OCI-LY1 (cell line): ENCODE measurements around the gene DAO.
"Not testable (repeated sequence)": the region's sequence is repeated elsewhere in the genome, so short reads cannot be mapped to it uniquely, and the experiment has no call there.

ENCODE experiments used
- H2AFZ ChIP-seq: fragments of 200-600 bp; sonication (generic), shearing (Covaris generic); 2 replicates; pipeline ENCODE4 v1.6.0; 2014; ENCODE audit warnings: antibody characterized with exemption, mild to moderate bottlenecking, low read length
- H3F3A ChIP-seq: fragments of 200-600 bp; sonication (generic), shearing (Covaris generic); 2 replicates; pipeline ENCODE4 v1.6.0; 2014; ENCODE audit warnings: mild to moderate bottlenecking, antibody characterized with exemption, low read length, moderate library complexity; ENCODE audit not compliant: insufficient read depth
- H3K27ac ChIP-seq: fragments of 200-600 bp; sonication (generic); 2 replicates; pipeline ENCODE4 v1.5.1; 2014; ENCODE audit warnings: low read length, mixed run types, mild to moderate bottlenecking, low read depth; ENCODE audit not compliant: poor library complexity, severe bottlenecking
- H3K27me3 ChIP-seq: fragments of 200-600 bp; sonication (generic); 2 replicates; pipeline ENCODE4 v1.6.0; 2014; ENCODE audit warnings: antibody characterized with exemption, mild to moderate bottlenecking, low read length, moderate library complexity; ENCODE audit not compliant: insufficient read depth
- H3K36me3 ChIP-seq: fragments of 200-600 bp; sonication (generic); 2 replicates; pipeline ENCODE4 v1.6.1; 2014; ENCODE audit warnings: mild to moderate bottlenecking, antibody characterized with exemption, low read length, moderate library complexity, mixed read lengths; ENCODE audit not compliant: insufficient read depth
- H3K4me1 ChIP-seq: fragments of 200-600 bp; sonication (generic); 2 replicates; pipeline ENCODE4 v1.5.1; 2014; ENCODE audit warnings: mild to moderate bottlenecking, low read length, moderate library complexity; ENCODE audit not compliant: insufficient read depth, severe bottlenecking
- H3K4me2 ChIP-seq: fragments of 200-600 bp; sonication (generic), shearing (Covaris generic); 2 replicates; pipeline ENCODE4 v1.6.1; 2014; ENCODE audit warnings: low read length
- H3K4me3 ChIP-seq: fragments of 200-600 bp; sonication (generic); 2 replicates; pipeline ENCODE4 v1.5.1; 2014; ENCODE audit warnings: low read length, low read depth, mild to moderate bottlenecking, mixed read lengths; ENCODE audit not compliant: poor library complexity, severe bottlenecking
- H3K79me2 ChIP-seq: fragments of 200-600 bp; shearing (Covaris generic); 2 replicates; pipeline ENCODE4 v1.6.1; 2016; ENCODE audit warnings: mixed run types, low read length, mixed read lengths; ENCODE audit not compliant: insufficient read depth
- H3K9ac ChIP-seq: fragments of 200-600 bp; sonication (generic), shearing (Covaris generic); 2 replicates; pipeline ENCODE4 v1.6.1; 2014; ENCODE audit warnings: mild to moderate bottlenecking, low read length, mixed read lengths
- H3K9me2 ChIP-seq: fragments of 200-600 bp; sonication (generic), shearing (Covaris generic); 2 replicates; pipeline ENCODE4 v1.6.1; 2014; ENCODE audit warnings: low read depth, mild to moderate bottlenecking, low read length, mixed read lengths
- H3K9me3 ChIP-seq: fragments of 200-600 bp; shearing (Covaris generic); 2 replicates; pipeline ENCODE4 v1.6.1; 2014; ENCODE audit warnings: low read length, mixed read lengths
- H4K20me1 ChIP-seq: fragments of 200-600 bp; sonication (generic), shearing (Covaris generic); 2 replicates; pipeline ENCODE4 v1.6.0; 2016; ENCODE audit warnings: mild to moderate bottlenecking, low read length; ENCODE audit not compliant: insufficient read depth
- CTCF ChIP-seq: fragments of 200-600 bp; sonication (generic), shearing (Covaris generic); IDR thresholded peaks from 2 replicates; pipeline ENCODE4 v1.5.1; 2017; ENCODE audit warnings: mild to moderate bottlenecking, antibody characterized with exemption, low read length, moderate library complexity, mixed read lengths
- EZH2 ChIP-seq: fragments of 200-600 bp; sonication (generic), shearing (Covaris generic); IDR thresholded peaks from 2 replicates; pipeline ENCODE4 v1.8.0; 2017; ENCODE audit warnings: borderline replicate concordance, mixed run types, mild to moderate bottlenecking, antibody characterized with exemption, low read length, moderate library complexity, mixed read lengths

The DAO gene

GRCh38 chr12:108862588-108862959, 17.3 kb upstream of the DAO start:
- Histone ChIP-seq H2AFZ (no peak overlapping the region), H3K4me1 (peaks cover 5% of the 10 kb centered on the region), H4K20me1 (no peaks in the 10 kb centered on the region), H3K9ac (no peak overlapping the region), H3K36me3 (no peaks in the 10 kb centered on the region), H3K4me2 (no peak overlapping the region), H3K79me2 (no peaks in the 10 kb centered on the region), H3K27ac (no peak overlapping the region), H3K9me3 (no peaks in the 10 kb centered on the region), H3F3A (no peaks in the 10 kb centered on the region), H3K4me3 (no peak overlapping the region), H3K9me2 (no peaks in the 10 kb centered on the region), H3K27me3 (no peaks in the 10 kb centered on the region)
- no peak for TF ChIP-seq CTCF
- no peak for TF ChIP-seq EZH2

GRCh38 chr12:108865169-108865568, 14.7 kb upstream of the DAO start:
- Histone ChIP-seq H3K27me3 (no peaks in the 10 kb centered on the region), H4K20me1 (no peaks in the 10 kb centered on the region), H3K4me3 (no peak overlapping the region), H3K9ac (no peak overlapping the region), H3K9me2 (no peaks in the 10 kb centered on the region), H3K27ac (no peak overlapping the region), H3F3A (no peaks in the 10 kb centered on the region), H3K79me2 (no peaks in the 10 kb centered on the region), H3K36me3 (no peaks in the 10 kb centered on the region), H3K4me2 (no peak overlapping the region), H3K4me1 (no peaks in the 10 kb centered on the region), H2AFZ (no peak overlapping the region), H3K9me3 (no peaks in the 10 kb centered on the region)
- TF ChIP-seq CTCF (no peak), EZH2 (no peak)

- not testable (repeated sequence) for H3K9me3 ChIP-seq, H3K36me3 ChIP-seq, H4K20me1 ChIP-seq, H3K27ac ChIP-seq, H3K4me3 ChIP-seq, H2AFZ ChIP-seq, H3F3A ChIP-seq, H3K4me2 ChIP-seq, H3K79me2 ChIP-seq, H3K9ac ChIP-seq, H3K9me2 ChIP-seq, H3K4me1 ChIP-seq, H3K27me3 ChIP-seq
Measured at GRCh38 chr12:108866083-108866482, 13.8 kb upstream of the DAO start.

- no peak overlapping the region for H3K27ac ChIP-seq
- H3F3A ChIP-seq: no peaks in the 10 kb centered on the region
- H3K9ac ChIP-seq: no peak overlapping the region
- no peaks in the 10 kb centered on the region for H3K27me3 ChIP-seq
- H3K9me2 ChIP-seq: no peaks in the 10 kb centered on the region
- H3K4me1 ChIP-seq: no peaks in the 10 kb centered on the region
- H3K9me3 ChIP-seq: no peaks in the 10 kb centered on the region
- no peak for TF ChIP-seq CTCF
- TF ChIP-seq EZH2: no peak
- H3K36me3 ChIP-seq: no peaks in the 10 kb centered on the region
- no peaks in the 10 kb centered on the region for H4K20me1 ChIP-seq
- no peak overlapping the region for H2AFZ ChIP-seq
- H3K4me2 ChIP-seq: no peak overlapping the region
- H3K79me2 ChIP-seq: no peaks in the 10 kb centered on the region
- no peak overlapping the region for H3K4me3 ChIP-seq
Measured at GRCh38 chr12:108868781-108869180, 11.1 kb upstream of the DAO start.
